CD8-positive, alpha-beta memory T cell (primary cell): Measurements from ENCODE around the gene RALBP1. TPM values are rescaled to one million over a fixed set of nuclear protein-coding genes. Genes with fewer than 3 reads are reported as not detected.

Experiments used
- CTCF ChIA-PET: fragments of 350-600 bp; sonication (Branson Sonifier 250); formaldehyde crosslinking; loops from one replicate; lab custom pipeline; 2021; ENCODE audit warnings: antibody characterized with exemption; lab: Charles Lee
- POLR2A ChIA-PET: fragments of 350-600 bp; sonication (Branson Sonifier 250); formaldehyde crosslinking; loops from one replicate; lab custom pipeline; 2021; ENCODE audit warnings: antibody characterized with exemption; lab: Charles Lee
- DNase-seq, 5 donors: peaks; one replicate each; pipeline versions ENCODE4 v3.0.0 to v3.0.0-alpha.2; 2020 to 2022; ENCODE audit warnings: mixed read lengths in 1 of 5
- H3K27ac ChIP-seq: one replicate; pipeline ENCODE4 v1.7.0; 2013; ENCODE audit warnings: low read depth, mild to moderate bottlenecking, low read length, moderate library complexity
- H3K27me3 ChIP-seq: 2 replicates; pipeline ENCODE4 v1.7.0; 2013; ENCODE audit warnings: low read length, mild to moderate bottlenecking; ENCODE audit not compliant: insufficient read depth, poor library complexity, severe bottlenecking
- H3K36me3 ChIP-seq: 2 replicates; pipeline ENCODE4 v1.7.0; 2013; ENCODE audit warnings: mild to moderate bottlenecking, low read length, moderate library complexity; ENCODE audit not compliant: insufficient read depth
- H3K4me1 ChIP-seq: 2 replicates; pipeline ENCODE4 v1.7.0; 2013; ENCODE audit warnings: mild to moderate bottlenecking, low read length, moderate library complexity; ENCODE audit not compliant: insufficient read depth
- H3K4me3 ChIP-seq: 2 replicates; pipeline ENCODE4 v1.7.0; 2013; ENCODE audit warnings: mild to moderate bottlenecking, low read length
- H3K9me3 ChIP-seq: 2 replicates; pipeline ENCODE4 v1.7.0; 2013; ENCODE audit warnings: mild to moderate bottlenecking, low read length
- H3K27ac Mint-ChIP-seq, 8 donors: one replicate each; pipeline ENCODE4 v1.8.0; 2020 to 2021; ENCODE audit warnings: mixed read lengths in 8 of 8, mild to moderate bottlenecking in 6 of 8, inconsistent platforms in 3 of 8, moderate library complexity in 3 of 8
- H3K27me3 Mint-ChIP-seq, 2 donors: one replicate each; pipeline ENCODE4 v1.8.0; 2020 to 2021; ENCODE audit warnings: mixed read lengths in 2 of 2, mild to moderate bottlenecking in 1 of 2, moderate library complexity in 1 of 2
- H3K36me3 Mint-ChIP-seq, 3 donors: one replicate each; pipeline ENCODE4 v1.8.0; 2020 to 2021; ENCODE audit warnings: mixed read lengths in 3 of 3, inconsistent platforms in 1 of 3, mild to moderate bottlenecking in 1 of 3
- H3K4me1 Mint-ChIP-seq, 3 donors: one replicate each; pipeline ENCODE4 v1.8.0; 2020 to 2021; ENCODE audit warnings: mixed read lengths in 3 of 3, inconsistent platforms in 1 of 3, mild to moderate bottlenecking in 1 of 3
- H3K4me3 Mint-ChIP-seq, 7 donors: one replicate each; pipeline ENCODE4 v1.8.0; 2020 to 2021; ENCODE audit warnings: mixed read lengths in 7 of 7, mild to moderate bottlenecking in 6 of 7, moderate library complexity in 4 of 7, inconsistent platforms in 2 of 7
- H3K9me3 Mint-ChIP-seq, 5 donors: one replicate each; pipeline ENCODE4 v1.8.0; 2020 to 2022; ENCODE audit warnings: mixed read lengths in 5 of 5, mild to moderate bottlenecking in 3 of 5, moderate library complexity in 2 of 5, inconsistent platforms in 1 of 5
- polyA plus RNA-seq: library from polyadenylated mRNA; unstranded; fragments of 300-500 nt; fragmentation: Illumina TruSeq; gene quantifications from one replicate; pipeline ENCODE4 v1.2.3, GENCODE V29; 2021
- total RNA-seq, 2 experiments: library from RNA; stranded (reverse); gene quantifications; one replicate each; pipeline ENCODE4 v1.2.3, GENCODE V29; 2021

The RALBP1 gene
- total and polyA plus RNA-seq, 3 experiments from 2014 or later, result 41.0 to 65.4 (median 43.4) TPM

- peaks cover 0 to 72% (median 35%) of the 10 kb centered on the region in 3 donors for H3K36me3 Mint-ChIP-seq
- no peak overlapping the region for H3K4me3 Mint-ChIP-seq
- H3K9me3 Mint-ChIP-seq, result no peaks in the 10 kb centered on the region
- CTCF ChIA-PET, result interaction anchor here (1.3 to 2.2 kb wide), 2 partner anchors 13 to 38 kb away, joined by 3 to 5 read pairs; no protein-coding TSS in a partner anchor
- no peaks in the 10 kb centered on the region for H3K27me3 Mint-ChIP-seq
- Histone ChIP-seq H3K27me3 (no peaks in the 10 kb centered on the region), H3K4me3 (no peak overlapping the region), H3K9me3 (no peaks in the 10 kb centered on the region), H3K27ac (no peak overlapping the region), H3K4me1 (no peaks in the 10 kb centered on the region), H3K36me3 (peaks cover 4% of the 10 kb centered on the region)
- H3K27ac Mint-ChIP-seq, result peak overlapping the region in 1 of 8 donors; percentile 91
- POLR2A ChIA-PET, result no interaction called here
- H3K4me1 Mint-ChIP-seq, result peaks cover 0 to 6% (median 0%) of the 10 kb centered on the region in 3 donors
- DNase-seq, result no peak
Measured at GRCh38 chr18:9574473-9575115, 99.3 kb downstream of the RALBP1 start.

DNA sequence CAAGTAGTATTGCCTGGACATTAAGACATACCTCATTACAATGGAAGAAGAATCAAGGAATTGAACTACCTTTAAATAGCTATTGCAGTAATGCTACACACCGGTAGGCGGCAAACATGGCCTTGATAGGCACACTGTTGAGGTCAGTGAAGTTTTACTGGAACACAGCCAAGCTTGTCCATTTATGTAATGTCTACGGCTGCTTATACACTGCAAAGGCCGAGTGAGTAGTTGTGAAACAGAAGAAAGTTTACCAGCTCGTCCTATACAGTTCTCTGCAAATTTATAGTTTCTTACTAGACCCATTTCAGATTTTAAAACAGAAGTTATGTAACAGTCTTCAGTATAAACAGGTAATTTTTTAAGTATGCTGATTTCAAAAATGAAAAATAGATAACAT is 100.2 kb downstream of the RALBP1 start:
- POLR2A ChIA-PET, result no interaction called here
- CTCF ChIA-PET, result interaction anchor here (1.3 to 2.2 kb wide), 2 partner anchors 14 to 37 kb away, joined by 3 to 5 read pairs; no protein-coding TSS in a partner anchor
- Histone ChIP-seq H3K27me3 (no peaks in the 10 kb centered on the region), H3K4me3 (no peak overlapping the region), H3K27ac (no peak overlapping the region), H3K36me3 (peaks cover 4% of the 10 kb centered on the region), H3K4me1 (no peaks in the 10 kb centered on the region), H3K9me3 (no peaks in the 10 kb centered on the region)
- Mint-ChIP-seq H3K27me3 (no peaks in the 10 kb centered on the region), H3K4me3 (no peak overlapping the region), H3K9me3 (no peaks in the 10 kb centered on the region), H3K27ac (peak overlapping the region in 1 of 8 donors; percentile 56), H3K4me1 (peaks cover 0 to 6% (median 0%) of the 10 kb centered on the region in 3 donors), H3K36me3 (peaks cover 0 to 70% (median 34%) of the 10 kb centered on the region in 3 donors)
- no peak for DNase-seq

GRCh38 chr18:9577361-9577760 is 102.0 kb downstream of the RALBP1 start:
- no peaks in the 10 kb centered on the region for H3K4me1 ChIP-seq
- H3K9me3 ChIP-seq, result no peaks in the 10 kb centered on the region
- no peaks in the 10 kb centered on the region for H3K27me3 ChIP-seq
- Mint-ChIP-seq H3K27me3 (no peaks in the 10 kb centered on the region), H3K4me3 (no peak overlapping the region), H3K36me3 (peaks cover 14 to 74% (median 37%) of the 10 kb centered on the region in 3 donors), H3K4me1 (peaks cover 0 to 7% (median 0%) of the 10 kb centered on the region in 3 donors), H3K27ac (peak overlapping the region in 2 of 8 donors; percentile 10 to 17), H3K9me3 (peaks cover 0 to 2% (median 0%) of the 10 kb centered on the region in 5 donors)
- no peak overlapping the region for H3K4me3 ChIP-seq
- ChIA-PET POLR2A (no interaction called here), CTCF (interaction anchor here (0.6 kb wide), 1 partner anchor 61 kb away, joined by 3 read pairs; no protein-coding TSS in a partner anchor)
- H3K36me3 ChIP-seq, result no peaks in the 10 kb centered on the region
- H3K27ac ChIP-seq, result no peak overlapping the region
- no peak for DNase-seq

DNA sequence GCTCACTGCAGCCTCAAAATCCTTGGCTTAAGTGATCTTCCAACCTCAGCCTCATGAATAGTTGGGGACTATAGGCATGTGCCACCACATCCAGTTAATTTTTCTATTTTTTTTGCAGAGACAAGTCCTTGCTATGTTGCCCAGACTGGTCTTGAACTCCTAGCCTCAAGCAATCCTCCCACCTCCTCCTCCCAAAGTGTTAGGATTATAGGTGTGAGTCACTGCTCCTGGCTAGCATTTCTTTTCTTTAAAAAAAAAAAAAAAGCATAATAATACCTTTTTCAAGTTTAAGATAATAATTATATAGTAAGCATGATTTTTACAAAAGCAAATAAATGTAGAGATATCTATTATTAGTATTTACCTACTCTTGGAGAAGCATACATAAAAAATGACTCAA is 103.0 kb downstream of the RALBP1 start:
- peaks cover 0 to 5% (median 0%) of the 10 kb centered on the region in 5 donors for H3K9me3 Mint-ChIP-seq
- H3K9me3 ChIP-seq, result no peaks in the 10 kb centered on the region
- CTCF ChIA-PET, result no interaction called here
- POLR2A ChIA-PET, result no interaction called here
- DNase-seq, result no peak
- H3K4me1 Mint-ChIP-seq, result peaks cover 0 to 10% (median 0%) of the 10 kb centered on the region in 3 donors
- H3K4me1 ChIP-seq, result no peaks in the 10 kb centered on the region
- H3K27me3 Mint-ChIP-seq, result peaks cover 0 to 1% of the 10 kb centered on the region in 2 donors
- H3K27ac Mint-ChIP-seq, result no peak overlapping the region
- no peaks in the 10 kb centered on the region for H3K36me3 ChIP-seq
- H3K4me3 ChIP-seq, result no peak overlapping the region
- no peak overlapping the region for H3K27ac ChIP-seq
- H3K27me3 ChIP-seq, result no peaks in the 10 kb centered on the region
- H3K36me3 Mint-ChIP-seq, result peaks cover 18 to 81% (median 43%) of the 10 kb centered on the region in 3 donors
- no peak overlapping the region for H3K4me3 Mint-ChIP-seq

- H3K36me3 ChIP-seq, result no peaks in the 10 kb centered on the region
- peaks cover 23 to 77% (median 42%) of the 10 kb centered on the region in 3 donors for H3K36me3 Mint-ChIP-seq
- H3K27me3 Mint-ChIP-seq, result peaks cover 0 to 1% of the 10 kb centered on the region in 2 donors
- H3K9me3 ChIP-seq, result no peaks in the 10 kb centered on the region
- no peak for DNase-seq
- no peaks in the 10 kb centered on the region for H3K27me3 ChIP-seq
- peak overlapping the region in 1 of 8 donors; percentile 64 for H3K27ac Mint-ChIP-seq
- H3K9me3 Mint-ChIP-seq, result peaks cover 0 to 5% (median 0%) of the 10 kb centered on the region in 5 donors
- no peaks in the 10 kb centered on the region for H3K4me1 ChIP-seq
- H3K27ac ChIP-seq, result no peak overlapping the region
- no peak overlapping the region for H3K4me3 Mint-ChIP-seq
- ChIA-PET POLR2A (no interaction called here), CTCF (no interaction called here)
- peaks cover 0 to 15% (median 4%) of the 10 kb centered on the region in 3 donors for H3K4me1 Mint-ChIP-seq
- no peak overlapping the region for H3K4me3 ChIP-seq
Measured at GRCh38 chr18:9581667-9582066, 106.4 kb downstream of the RALBP1 start.

DNA sequence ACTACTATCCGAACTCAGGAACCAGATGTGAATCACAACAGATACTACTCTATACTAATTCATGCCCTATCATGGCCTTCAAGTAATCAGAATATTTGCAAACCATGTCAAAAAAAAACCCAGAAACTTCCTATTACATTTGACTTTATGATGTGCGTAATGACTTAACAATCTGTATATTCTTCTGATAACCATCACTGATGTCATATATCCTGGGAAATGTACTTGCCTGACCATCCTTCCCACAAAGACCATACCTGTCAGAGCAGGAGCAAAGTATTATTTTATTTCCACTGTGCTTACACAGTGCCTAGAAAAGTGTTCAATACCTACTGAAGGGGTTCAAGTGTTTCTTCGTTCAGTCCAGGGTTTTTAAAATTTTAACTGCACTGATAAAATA is 111.5 kb downstream of the RALBP1 start:
- H3K27me3 Mint-ChIP-seq, result peaks cover 0 to 1% of the 10 kb centered on the region in 2 donors
- peak overlapping the region in 1 of 8 donors; percentile 29 for H3K27ac Mint-ChIP-seq
- ChIA-PET CTCF (no interaction called here), POLR2A (no interaction called here)
- H3K9me3 Mint-ChIP-seq, result peaks cover 0 to 5% (median 0%) of the 10 kb centered on the region in 5 donors
- H3K27ac ChIP-seq, result no peak overlapping the region
- no peaks in the 10 kb centered on the region for H3K27me3 ChIP-seq
- no peaks in the 10 kb centered on the region for H3K4me1 ChIP-seq
- H3K4me1 Mint-ChIP-seq, result peaks cover 0 to 10% (median 6%) of the 10 kb centered on the region in 3 donors
- DNase-seq, result no peak
- no peak overlapping the region for H3K4me3 ChIP-seq
- H3K36me3 Mint-ChIP-seq, result peaks cover 21 to 74% (median 32%) of the 10 kb centered on the region in 3 donors
- no peaks in the 10 kb centered on the region for H3K9me3 ChIP-seq
- peaks cover 5% of the 10 kb centered on the region for H3K36me3 ChIP-seq
- no peak overlapping the region for H3K4me3 Mint-ChIP-seq

Other genes starting within 250 kb of the RALBP1 start
- 10 to 100 TPM; 13.1 to 14.2 TPM for gene TWSG1, start 140.7 kb upstream of the RALBP1 start, total RNA-seq
- gene TWSG1, start 140.7 kb upstream of the RALBP1 start, polyA plus RNA-seq, result 4.9 TPM
- 10 to 100 TPM; 58.4 to 59.9 TPM for gene PPP4R1, start 139.0 kb downstream of the RALBP1 start, total RNA-seq
- 17.2 TPM for gene PPP4R1, start 139.0 kb downstream of the RALBP1 start, polyA plus RNA-seq
- 1 to 10 TPM in 1 of 2 experiments, under 1 TPM in 1; 0.57 to 1.1 TPM for gene RAB31, start 232.8 kb downstream of the RALBP1 start, total RNA-seq
- gene RAB31, start 232.8 kb downstream of the RALBP1 start, polyA plus RNA-seq, result 4.7 TPM